ENCODE measurements around the gene FRAT2. TPM values are rescaled to one million over a fixed set of nuclear protein-coding genes. Genes with fewer than 3 reads are reported as not detected.

FRAT2 gene
- polyA plus RNA-seq (2012; ENCODE audit: low read depth, missing spikeins): 1.2 TPM

- DNase-seq (ENCODE audit: insufficient read length, low spot score) (peak; percentile 94), FAIRE-seq (peak; percentile 96)
- TF ChIP-seq POLR2A (IDR thresholded peaks at IDR 0.05; ENCODE audit: low read depth, low read length): no peak
- no peak for TF ChIP-seq POLR2AphosphoS5 (IDR thresholded peaks at IDR 0.05; ENCODE audit: low read depth, low read length)
- no peak for TF ChIP-seq SPI1 (IDR thresholded peaks at IDR 0.05; ENCODE audit: low read depth, low read length)
- TF ChIP-seq TAF1 (IDR thresholded peaks at IDR 0.05; ENCODE audit: low read depth, low read length): no peak
- no peak for TF ChIP-seq POU2F2 (IDR thresholded peaks at IDR 0.05; ENCODE audit: low read depth, low read length)
- TF ChIP-seq PAX5 (IDR thresholded peaks at IDR 0.05; ENCODE audit: insufficient read depth, low read length, severe bottlenecking): no peak
Observed at GRCh38 chr10:97334370-97335175, at the start of gene FRAT2. Gene FRAT2 (minus strand): TSS chr10:97334729. CDS start chr10:97334572, 157 bp downstream.

- FAIRE-seq: no peak
- no peak for TF ChIP-seq POLR2AphosphoS5 (IDR thresholded peaks at IDR 0.05; ENCODE audit: low read depth, low read length)
- no peak for TF ChIP-seq TAF1 (IDR thresholded peaks at IDR 0.05; ENCODE audit: low read depth, low read length)
- no peak for TF ChIP-seq PAX5 (IDR thresholded peaks at IDR 0.05; ENCODE audit: insufficient read depth, low read length, severe bottlenecking)
- TF ChIP-seq SPI1 (IDR thresholded peaks at IDR 0.05; ENCODE audit: low read depth, low read length): no peak
- TF ChIP-seq POU2F2 (IDR thresholded peaks at IDR 0.05; ENCODE audit: low read depth, low read length): no peak
- TF ChIP-seq POLR2A (IDR thresholded peaks at IDR 0.05; ENCODE audit: low read depth, low read length): no peak
- no peak for DNase-seq (ENCODE audit: insufficient read length, low spot score)
Observed at GRCh38 chr10:97384156-97384555, 49.6 kb upstream of the FRAT2 start.

GRCh38 chr10:97383159-97383558 is 48.6 kb upstream of the FRAT2 start:
- TF ChIP-seq TAF1 (IDR thresholded peaks at IDR 0.05; ENCODE audit: low read depth, low read length) (no peak), POLR2AphosphoS5 (IDR thresholded peaks at IDR 0.05; ENCODE audit: low read depth, low read length) (no peak), SPI1 (IDR thresholded peaks at IDR 0.05; ENCODE audit: low read depth, low read length) (no peak), PAX5 (IDR thresholded peaks at IDR 0.05; ENCODE audit: insufficient read depth, low read length, severe bottlenecking) (no peak), POLR2A (IDR thresholded peaks at IDR 0.05; ENCODE audit: low read depth, low read length) (no peak)
- DNase-seq (ENCODE audit: insufficient read length, low spot score): no peak
- FAIRE-seq: no peak

GRCh38 chr10:97381626-97382025 is 47.1 kb upstream of the FRAT2 start:
- FAIRE-seq (no peak), DNase-seq (ENCODE audit: insufficient read length, low spot score) (no peak)
- TF ChIP-seq POLR2A (IDR thresholded peaks at IDR 0.05; ENCODE audit: low read depth, low read length): no peak
- no peak for TF ChIP-seq POLR2AphosphoS5 (IDR thresholded peaks at IDR 0.05; ENCODE audit: low read depth, low read length)
- no peak for TF ChIP-seq TAF1 (IDR thresholded peaks at IDR 0.05; ENCODE audit: low read depth, low read length)
- no peak for TF ChIP-seq SPI1 (IDR thresholded peaks at IDR 0.05; ENCODE audit: low read depth, low read length)
- TF ChIP-seq POU2F2 (IDR thresholded peaks at IDR 0.05; ENCODE audit: low read depth, low read length): no peak
- TF ChIP-seq PAX5 (IDR thresholded peaks at IDR 0.05; ENCODE audit: insufficient read depth, low read length, severe bottlenecking): no peak

GRCh38 chr10:97380516-97380915 is 46.0 kb upstream of the FRAT2 start:
- TF ChIP-seq SPI1 (IDR thresholded peaks at IDR 0.05; ENCODE audit: low read depth, low read length) (no peak), PAX5 (IDR thresholded peaks at IDR 0.05; ENCODE audit: insufficient read depth, low read length, severe bottlenecking) (no peak), POU2F2 (IDR thresholded peaks at IDR 0.05; ENCODE audit: low read depth, low read length) (no peak), POLR2AphosphoS5 (IDR thresholded peaks at IDR 0.05; ENCODE audit: low read depth, low read length) (no peak), POLR2A (IDR thresholded peaks at IDR 0.05; ENCODE audit: low read depth, low read length) (no peak), TAF1 (IDR thresholded peaks at IDR 0.05; ENCODE audit: low read depth, low read length) (no peak)
- no peak for DNase-seq (ENCODE audit: insufficient read length, low spot score)
- FAIRE-seq: no peak

- DNase-seq (ENCODE audit: insufficient read length, low spot score) (no peak), FAIRE-seq (no peak)
- TF ChIP-seq POLR2AphosphoS5 (IDR thresholded peaks at IDR 0.05; ENCODE audit: low read depth, low read length) (no peak), POU2F2 (IDR thresholded peaks at IDR 0.05; ENCODE audit: low read depth, low read length) (no peak), TAF1 (IDR thresholded peaks at IDR 0.05; ENCODE audit: low read depth, low read length) (no peak), POLR2A (IDR thresholded peaks at IDR 0.05; ENCODE audit: low read depth, low read length) (no peak), SPI1 (IDR thresholded peaks at IDR 0.05; ENCODE audit: low read depth, low read length) (no peak), PAX5 (IDR thresholded peaks at IDR 0.05; ENCODE audit: insufficient read depth, low read length, severe bottlenecking) (no peak)
Observed at GRCh38 chr10:97378933-97379921, 44.7 kb upstream of the FRAT2 start.

- FAIRE-seq: no peak
- DNase-seq (ENCODE audit: insufficient read length, low spot score): no peak
- TF ChIP-seq PAX5 (IDR thresholded peaks at IDR 0.05; ENCODE audit: insufficient read depth, low read length, severe bottlenecking) (no peak), POLR2AphosphoS5 (IDR thresholded peaks at IDR 0.05; ENCODE audit: low read depth, low read length) (no peak), POU2F2 (IDR thresholded peaks at IDR 0.05; ENCODE audit: low read depth, low read length) (no peak), TAF1 (IDR thresholded peaks at IDR 0.05; ENCODE audit: low read depth, low read length) (no peak), POLR2A (IDR thresholded peaks at IDR 0.05; ENCODE audit: low read depth, low read length) (no peak), SPI1 (IDR thresholded peaks at IDR 0.05; ENCODE audit: low read depth, low read length) (no peak)
Observed at GRCh38 chr10:97376413-97376812, 41.9 kb upstream of the FRAT2 start.

- DNase-seq (ENCODE audit: insufficient read length, low spot score) (no peak), FAIRE-seq (no peak)
- TF ChIP-seq TAF1 (IDR thresholded peaks at IDR 0.05; ENCODE audit: low read depth, low read length) (no peak), PAX5 (IDR thresholded peaks at IDR 0.05; ENCODE audit: insufficient read depth, low read length, severe bottlenecking) (no peak), POU2F2 (IDR thresholded peaks at IDR 0.05; ENCODE audit: low read depth, low read length) (no peak), POLR2A (IDR thresholded peaks at IDR 0.05; ENCODE audit: low read depth, low read length) (no peak), POLR2AphosphoS5 (IDR thresholded peaks at IDR 0.05; ENCODE audit: low read depth, low read length) (no peak), SPI1 (IDR thresholded peaks at IDR 0.05; ENCODE audit: low read depth, low read length) (no peak)
Observed at GRCh38 chr10:97373456-97373855, 38.9 kb upstream of the FRAT2 start.
